Right forelimb (tissue), 1 donor: ENCODE measurements around the gene TAGLN3.

Experiments used
- DNase-seq: peaks from one replicate; pipeline ENCODE4 v3.0.0-alpha.2; 2018

TAGLN3 gene

GRCh38 chr3:111978583-111979433 lies 19.9 kb upstream of the TAGLN3 start, which contains the start of gene ABHD10:
ABHD10 (plus strand) TSS chr3:111979026; CDS start chr3:111979062, 36 bp downstream.
- peak; percentile 94 for DNase-seq

- DNase-seq, result no peak
Observed at GRCh38 chr3:111979434-111980038, 19.2 kb upstream of the TAGLN3 start.

DNA sequence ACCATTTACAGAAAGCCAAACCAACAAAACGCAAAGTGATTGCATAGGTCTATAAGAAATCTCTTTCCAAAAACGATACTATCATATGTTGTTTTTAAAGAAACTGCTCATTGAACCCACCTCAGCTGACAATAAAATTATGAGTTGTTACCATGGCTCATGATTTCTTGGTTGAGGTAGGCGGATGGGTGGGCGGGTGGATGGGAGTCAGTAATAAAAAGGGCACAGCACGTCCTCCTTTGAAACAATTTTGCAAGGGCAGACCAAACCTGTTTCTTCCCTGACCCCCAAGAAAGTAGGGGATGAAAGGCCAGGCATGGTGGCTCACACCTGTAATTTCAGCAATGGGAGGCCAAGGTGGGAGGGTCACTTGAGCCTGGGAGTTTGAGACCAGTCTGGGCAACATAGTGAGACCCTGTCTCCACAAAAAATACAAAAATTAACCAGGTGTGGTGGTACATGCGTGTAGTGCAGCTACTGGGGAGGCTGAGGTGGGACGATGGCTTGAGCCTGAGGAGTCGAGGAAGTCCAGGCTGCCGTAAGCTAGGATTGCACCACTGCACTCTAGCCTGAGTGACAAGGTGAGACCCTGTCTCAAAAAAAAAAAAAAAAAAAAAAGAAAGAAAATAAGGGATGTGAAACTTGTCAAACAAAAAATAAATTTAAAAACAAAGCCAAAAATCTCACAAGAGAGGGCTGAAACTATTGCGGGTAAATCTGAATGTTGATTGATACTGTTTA lies 17.8 kb upstream of the TAGLN3 start:
- no peak for DNase-seq

DNA sequence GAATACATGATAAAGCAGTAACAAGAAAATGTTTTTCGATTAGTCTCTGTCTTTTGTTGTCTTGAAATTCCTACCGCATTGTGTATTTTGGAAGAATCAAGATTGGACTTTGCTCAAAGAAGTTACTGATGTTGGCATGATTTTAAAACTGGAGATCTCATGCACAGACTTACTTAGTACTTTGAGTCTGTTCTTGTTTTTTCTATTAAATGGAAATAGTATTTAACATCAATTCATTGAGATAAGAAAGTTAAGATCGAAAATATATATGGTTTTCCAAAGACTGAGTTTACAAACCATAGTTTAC lies 17.3 kb upstream of the TAGLN3 start:
- DNase-seq, result no peak

- DNase-seq, result no peak
Observed at GRCh38 chr3:111984636-111985298, 14.0 kb upstream of the TAGLN3 start.

- DNase-seq, result no peak
Observed at GRCh38 chr3:111986800-111987199, 11.9 kb upstream of the TAGLN3 start.

GRCh38 chr3:111989061-111989678 lies 9.6 kb upstream of the TAGLN3 start:
- DNase-seq, result no peak

DNA sequence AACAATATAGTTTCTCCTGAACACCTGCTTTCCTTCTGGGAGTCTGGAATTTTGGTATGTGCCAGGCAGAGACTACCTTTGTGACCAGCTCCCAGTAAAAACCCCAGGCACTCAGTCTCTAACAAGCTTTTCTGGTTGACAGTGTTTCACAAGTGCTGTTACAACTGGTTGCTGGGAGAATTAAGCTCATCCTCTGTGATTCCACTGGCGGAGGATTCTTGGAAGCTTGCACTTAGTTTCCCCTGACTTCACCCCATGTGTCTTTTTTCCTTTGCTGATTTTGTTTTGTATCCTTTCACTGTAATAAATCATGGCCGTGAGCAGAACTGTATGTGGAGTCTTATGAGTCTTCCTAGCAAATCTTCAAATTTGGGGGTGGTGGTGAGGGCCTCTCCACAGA lies 5.7 kb upstream of the TAGLN3 start:
- DNase-seq, result no peak

DNA sequence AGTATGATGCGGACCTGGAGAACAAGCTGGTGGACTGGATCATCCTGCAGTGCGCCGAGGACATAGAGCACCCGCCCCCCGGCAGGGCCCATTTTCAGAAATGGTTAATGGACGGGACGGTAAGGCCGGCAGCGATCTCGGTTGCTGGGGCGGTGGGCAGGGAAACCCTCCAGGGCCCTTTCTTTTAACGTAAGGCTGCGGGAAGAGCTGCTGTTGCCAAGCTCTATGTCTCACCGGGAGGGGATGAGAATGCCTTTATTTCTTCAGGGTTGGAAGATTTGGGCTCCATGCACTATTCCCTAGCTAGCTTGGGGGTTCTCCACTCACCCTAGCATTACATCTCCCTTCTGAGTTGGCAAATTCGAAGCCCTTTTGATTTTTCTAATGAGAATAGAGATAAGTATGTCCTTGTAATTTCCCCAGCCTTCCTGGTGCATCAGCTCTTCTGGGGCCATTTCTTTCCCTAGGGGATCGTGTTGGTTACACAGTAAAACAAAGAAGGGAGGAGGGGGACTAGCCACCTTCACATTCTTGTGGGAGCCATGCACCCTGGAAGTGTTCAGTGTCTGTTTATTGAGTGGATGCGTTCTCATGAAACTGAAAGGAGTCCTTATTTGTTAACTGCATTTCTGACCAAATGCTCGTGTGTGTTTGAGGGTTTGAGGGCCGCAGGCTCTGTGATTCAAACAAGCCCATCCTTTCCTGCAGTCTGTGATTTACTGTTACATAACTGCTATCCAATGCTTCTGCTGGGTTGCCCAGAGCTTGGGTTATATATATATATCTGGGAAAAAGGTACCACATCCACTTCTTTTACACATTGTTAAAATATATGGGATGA lies 982 bp downstream of the TAGLN3 start:
- DNase-seq, result no peak

DNA sequence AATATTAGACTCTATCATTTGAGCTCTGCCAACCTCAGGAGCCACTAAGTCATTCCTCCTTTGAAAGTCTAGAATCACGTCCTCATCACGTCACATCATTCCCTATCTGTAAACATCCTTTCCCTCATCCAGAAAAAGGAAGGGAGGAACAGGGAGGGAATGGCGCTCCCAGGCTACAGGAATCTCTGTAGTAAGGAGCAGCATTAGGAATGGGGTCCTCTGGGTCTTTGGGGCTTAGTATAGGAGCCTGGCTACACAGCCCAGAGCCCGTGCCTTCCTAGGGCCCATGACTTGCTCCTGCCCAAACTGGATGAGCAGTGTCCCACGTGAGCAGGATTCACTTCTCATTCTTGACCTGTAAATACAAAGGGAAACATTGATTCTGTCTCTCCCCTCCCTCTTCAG lies 1.6 kb downstream of the TAGLN3 start:
- no peak for DNase-seq

DNA sequence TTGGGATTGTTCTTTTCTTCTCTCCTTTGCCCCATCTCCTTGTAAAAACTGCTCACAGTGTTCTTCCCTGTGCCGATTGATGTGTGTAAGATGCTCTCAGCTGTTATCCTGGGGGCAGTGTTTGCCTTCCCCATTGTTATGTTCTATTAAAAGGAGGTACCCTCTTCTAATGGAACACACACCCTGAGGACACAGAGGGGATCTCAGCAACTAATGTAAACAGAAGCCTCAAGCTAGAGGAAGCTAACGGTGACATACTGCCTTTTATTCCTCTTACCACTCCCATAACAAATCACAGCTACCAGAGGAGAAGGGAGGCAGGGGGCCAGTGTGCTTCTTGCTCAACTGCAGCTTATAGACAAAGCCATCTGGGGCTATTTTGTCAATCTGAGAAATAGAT lies 2.2 kb downstream of the TAGLN3 start:
- DNase-seq, result no peak

DNA sequence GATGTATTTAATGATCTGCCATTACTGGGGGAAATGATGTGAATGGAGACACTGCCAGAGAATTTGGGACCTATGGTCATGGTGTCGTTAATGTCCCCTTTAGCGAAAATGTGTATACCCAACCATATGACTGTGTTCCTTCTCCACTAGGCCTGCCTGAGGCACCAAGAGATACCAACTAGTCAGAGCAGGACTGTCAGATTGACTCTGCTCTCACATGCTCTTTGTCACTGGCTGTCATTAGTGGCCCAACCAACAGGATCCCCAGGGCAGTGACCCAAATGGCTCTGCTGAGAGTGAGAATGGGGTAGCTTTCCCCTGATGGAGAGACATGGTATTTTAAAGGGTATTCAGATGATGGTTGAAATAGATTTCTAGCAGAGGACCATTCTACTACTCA lies 2.8 kb downstream of the TAGLN3 start:
- DNase-seq, result no peak

GRCh38 chr3:112002096-112002971 lies 3.6 kb downstream of the TAGLN3 start:
- no peak for DNase-seq

GRCh38 chr3:112003321-112004080 lies 4.8 kb downstream of the TAGLN3 start:
- DNase-seq, result no peak

GRCh38 chr3:112004187-112004586 lies 5.5 kb downstream of the TAGLN3 start:
- no peak for DNase-seq

GRCh38 chr3:112004669-112005068 lies 5.9 kb downstream of the TAGLN3 start:
- no peak for DNase-seq

DNA sequence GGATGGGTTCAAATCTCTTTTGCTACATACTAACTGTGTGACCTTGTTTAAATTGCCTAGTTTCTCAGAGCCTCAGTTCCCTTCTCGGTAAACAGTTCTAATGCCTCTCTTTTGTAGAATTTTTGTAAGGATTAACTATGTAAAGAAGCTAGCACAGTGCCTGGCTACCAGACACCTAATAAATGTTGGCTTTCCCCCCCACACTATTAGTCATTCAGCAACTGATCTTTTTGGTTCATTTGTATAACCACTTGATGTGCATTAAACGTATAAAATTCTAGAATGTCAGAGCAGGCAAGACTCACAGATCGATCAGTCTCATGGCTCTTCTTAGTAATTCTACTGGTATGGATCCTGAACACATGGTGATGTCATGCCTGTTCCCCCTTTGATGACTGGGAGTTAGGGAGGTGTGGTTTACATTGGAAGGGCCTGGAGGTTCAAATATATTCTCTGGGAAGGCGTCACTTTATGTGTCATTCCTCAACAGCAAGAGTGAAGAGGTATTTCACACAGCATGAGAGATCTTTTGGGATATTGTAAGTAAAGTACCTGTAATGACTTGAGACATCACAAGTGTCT lies 6.5 kb downstream of the TAGLN3 start:
- no peak for DNase-seq

DNA sequence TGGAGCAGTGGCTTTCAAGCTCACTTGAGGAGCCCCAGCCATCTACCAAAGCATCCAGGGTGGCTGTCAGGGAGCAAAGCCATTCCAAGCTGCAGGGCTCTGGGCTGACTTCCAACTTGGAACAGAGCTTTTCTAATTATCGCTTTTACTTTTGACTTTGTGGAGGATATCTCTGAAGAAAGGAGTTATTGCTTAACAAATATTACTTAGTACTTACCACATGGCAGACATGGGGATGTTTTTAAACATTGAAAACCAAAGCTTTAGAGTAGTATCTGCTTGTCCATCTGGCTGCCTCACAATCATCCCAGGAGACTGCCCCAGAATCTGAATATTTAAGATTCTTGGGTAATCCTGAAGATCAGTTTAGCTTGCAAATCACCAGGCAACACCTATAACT lies 8.9 kb downstream of the TAGLN3 start:
- no peak for DNase-seq

GRCh38 chr3:112009670-112010069 lies 10.9 kb downstream of the TAGLN3 start:
- DNase-seq, result no peak

DNA sequence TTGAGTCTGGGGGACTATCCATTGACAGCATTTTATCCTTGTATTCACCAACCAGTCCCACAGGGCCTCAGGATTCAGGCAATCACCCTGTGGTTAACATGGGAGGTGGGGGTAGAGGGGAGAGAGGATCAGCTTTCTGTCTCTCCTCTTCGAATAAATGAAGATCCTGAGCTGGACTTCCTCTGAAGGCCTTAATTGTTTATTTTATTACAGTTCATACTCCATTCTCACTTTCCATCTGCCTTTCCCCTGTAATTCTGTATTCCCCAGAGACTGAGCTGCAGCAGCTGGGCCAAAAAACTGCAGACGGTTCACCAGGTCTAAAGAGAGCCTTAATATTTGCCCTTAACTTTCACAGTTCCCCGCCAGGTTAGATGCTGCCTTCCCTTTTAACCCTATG lies 11.9 kb downstream of the TAGLN3 start:
- DNase-seq, result no peak
